Heart left ventricle (tissue), 16 donors: ENCODE measurements around the gene HOXD10. TPM values are rescaled to one million over a fixed set of nuclear protein-coding genes. Genes with fewer than 3 reads are reported as not detected.

ENCODE experiments used
- ATAC-seq, 4 donors: fragments of 200-7000 bp; cut with Tn5 transposase; one replicate each; pipeline ENCODE4 v1.9.1; 2020 to 2022; ENCODE audit warnings: moderate library complexity in 4 of 4, mild to moderate bottlenecking in 3 of 4, moderate number of reproducible peaks in 1 of 4
- DNase-seq, 5 donors: peaks; one replicate each; pipeline ENCODE4 v3.0.0-alpha.2; 2020
- H3K27ac ChIP-seq, 12 donors: fragments of 200-600 bp; sonication (generic) in 4 of 12; one replicate each; pipeline versions ENCODE4 v1.5.0 to v1.8.0; 2016 to 2022; ENCODE audit warnings: mild to moderate bottlenecking in 2 of 12
- H3K27me3 ChIP-seq, 9 donors: fragments of 200-600 bp; sonication (generic) in 2 of 9; one replicate each; pipeline versions ENCODE4 v1.5.1 to v1.8.0; 2016 to 2022; ENCODE audit warnings: mild to moderate bottlenecking in 3 of 9
- H3K36me3 ChIP-seq, 9 donors: fragments of 200-600 bp; sonication (generic) in 2 of 9; one replicate each; pipeline versions ENCODE4 v1.5.0 to v1.8.0; 2018 to 2022; ENCODE audit warnings: mild to moderate bottlenecking in 2 of 9
- H3K4me1 ChIP-seq, 12 donors: fragments of 200-600 bp; sonication (generic) in 4 of 12; one replicate each; pipeline versions ENCODE4 v1.5.0 to v1.8.0; 2016 to 2022; ENCODE audit warnings: mild to moderate bottlenecking in 3 of 12
- H3K4me3 ChIP-seq, 12 donors: fragments of 200-600 bp; sonication (generic) in 4 of 12; one replicate each; pipeline versions ENCODE4 v1.5.0 to v1.8.0; 2017 to 2022; ENCODE audit warnings: mild to moderate bottlenecking in 9 of 12, moderate library complexity in 4 of 12
- H3K9me3 ChIP-seq, 12 donors: fragments of 200-600 bp; sonication (generic) in 4 of 12; one replicate each; pipeline versions ENCODE4 v1.5.0 to v1.8.0; 2016 to 2022; ENCODE audit warnings: mild to moderate bottlenecking in 1 of 12
- POLR2A ChIP-seq, 2 donors: fragments of 450-650 bp; IDR thresholded peaks; one replicate each; pipeline ENCODE4 v1.6.1; 2017; ENCODE audit warnings: antibody characterized with exemption in 2 of 2, mild to moderate bottlenecking in 2 of 2, moderate library complexity in 2 of 2
- WGBS, 4 donors: extraction: QIAGEN DNeasy Blood & Tissue Kit in 2 of 4; methylation state at CpG; one replicate each; pipeline versions ENCODE4 v1.1.5 to v1.1.7; 2013 to 2018; 5-methylcytosine and 5-hydroxymethylcytosine counted together
- intact Hi-C, 10 donors: fragments of 100-400 bp; cut with DNase I; formaldehyde crosslinking; loops; one replicate each; pipeline versions ENCODE4 v1.11.1 to v1.14.2; 2022
- polyA plus RNA-seq, 2 donors: library from polyadenylated mRNA; stranded (reverse); fragments of 200-250 nt; gene quantifications; one replicate each; pipeline ENCODE4 v1.2.3, GENCODE V29; 2013
- total RNA-seq, 9 donors: library from RNA; depleted of rRNA in 2 of 9; stranded (reverse); fragments of >200 nt in 2 of 9; fragmentation: NEBNext Ultra II Directional in 3 of 9; extraction: Animal tissue kit (Norgen Biotek cat#: 25700) in 3 of 9; gene quantifications; one replicate each; pipeline versions ENCODE4 v1.1.0 to v1.2.4, GENCODE V29; 2016 to 2023
- TF ChIP-seq, protein P1 (sequence below), 12 donors: fragments of 200-600 bp; sonication (generic) in 4 of 12; IDR thresholded peaks; one replicate each; pipeline versions ENCODE4 v1.5.0 to v1.8.0; 2018 to 2022; ENCODE audit warnings: antibody characterized with exemption in 12 of 12, mild to moderate bottlenecking in 5 of 12
- donor health status: ischemic (EF 13 %, LVEDD 7.1; RV severe dilation, severe dysfunction).
- donor health status: healthy with polysubstance abuse.
- donor health status: DM: no; HTN: yes; CAD: no.
- donor health status: DM: no; HTN: no; CAD: no.
- donor health status: ischemic (EF 25% LVEDD 6.9; RV normal size, moderate dysfunction).
- donor health status: ischemic (EF 25% LVEDD 5.7; RV mildly dilated, moderate dysfunction).
- donor health status: healthy.
- donor health status: DM: yes; HTN: yes; CAD: no.
- donor health status: ischemic (EF 35%, LVEDD 5.7; RV mildly dilated, moderate dysfunction).
- donor health status: nonischemic (EF 11% LVEDD 7.7; RV severe dilation, severe dysfunction).
- donor health status: DM: yes; HTN: yes; CAD: no.
- donor health status: PGD.
- donor health status: ischemic (EF 29% LVEDD 5.4; RV normal size, mild dysfunction).
- donor health status: nonischemic (EF 23%, LVEDD 6.1; RV moderate dilation, normal function).

The HOXD10 gene
- total and polyA plus RNA-seq, 11 donors: 0.03 to 0.43 TPM; not detected in 9

DNA sequence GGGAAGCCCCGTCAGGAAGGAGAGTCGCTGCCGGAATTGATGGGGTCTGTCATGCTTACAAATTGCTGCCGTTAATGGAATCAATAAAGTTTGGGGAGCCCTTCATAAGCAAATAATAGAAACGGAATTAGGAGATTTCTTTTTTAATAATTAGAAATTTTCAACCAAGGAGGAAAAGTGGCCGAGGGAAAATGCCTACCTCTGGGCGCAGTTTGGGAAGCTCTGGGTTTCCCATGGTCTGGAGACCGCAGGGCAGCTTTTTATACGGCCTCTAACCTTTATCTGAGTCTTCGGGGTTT lies 34.1 kb upstream of the HOXD10 start:
- H3K9me3 ChIP-seq: peaks cover 0 to 8% (median 0%) of the 10 kb centered on the region in 12 donors
- 7 to 9% (median 8%) methylated on average over 10 of the region's 10 CpGs for WGBS, 4 donors
- no peak for ATAC-seq
- no peak for TF ChIP-seq POLR2A (IDR thresholded peaks at IDR 0.05)
- TF ChIP-seq, protein P1, sequence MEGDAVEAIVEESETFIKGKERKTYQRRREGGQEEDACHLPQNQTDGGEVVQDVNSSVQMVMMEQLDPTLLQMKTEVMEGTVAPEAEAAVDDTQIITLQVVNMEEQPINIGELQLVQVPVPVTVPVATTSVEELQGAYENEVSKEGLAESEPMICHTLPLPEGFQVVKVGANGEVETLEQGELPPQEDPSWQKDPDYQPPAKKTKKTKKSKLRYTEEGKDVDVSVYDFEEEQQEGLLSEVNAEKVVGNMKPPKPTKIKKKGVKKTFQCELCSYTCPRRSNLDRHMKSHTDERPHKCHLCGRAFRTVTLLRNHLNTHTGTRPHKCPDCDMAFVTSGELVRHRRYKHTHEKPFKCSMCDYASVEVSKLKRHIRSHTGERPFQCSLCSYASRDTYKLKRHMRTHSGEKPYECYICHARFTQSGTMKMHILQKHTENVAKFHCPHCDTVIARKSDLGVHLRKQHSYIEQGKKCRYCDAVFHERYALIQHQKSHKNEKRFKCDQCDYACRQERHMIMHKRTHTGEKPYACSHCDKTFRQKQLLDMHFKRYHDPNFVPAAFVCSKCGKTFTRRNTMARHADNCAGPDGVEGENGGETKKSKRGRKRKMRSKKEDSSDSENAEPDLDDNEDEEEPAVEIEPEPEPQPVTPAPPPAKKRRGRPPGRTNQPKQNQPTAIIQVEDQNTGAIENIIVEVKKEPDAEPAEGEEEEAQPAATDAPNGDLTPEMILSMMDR (IDR thresholded peaks at IDR 0.05): no peak
- no peak overlapping the region for H3K4me3 ChIP-seq
- peaks cover 88 to 99% (median 96%) of the 10 kb centered on the region in 9 donors for H3K27me3 ChIP-seq
- intact Hi-C loops: loop anchor here in 3 of 10 donors (5.0 to 10.0 kb wide), 3 partner anchors 80 to 668 kb away; partner anchors contain the start of gene LNPK (in 1 of the 3)
- peaks cover 0 to 52% (median 18%) of the 10 kb centered on the region in 12 donors for H3K4me1 ChIP-seq
- no peak for DNase-seq
- no peaks in the 10 kb centered on the region for H3K36me3 ChIP-seq
- peak overlapping the region in 1 of 12 donors; percentile 84 for H3K27ac ChIP-seq

DNA sequence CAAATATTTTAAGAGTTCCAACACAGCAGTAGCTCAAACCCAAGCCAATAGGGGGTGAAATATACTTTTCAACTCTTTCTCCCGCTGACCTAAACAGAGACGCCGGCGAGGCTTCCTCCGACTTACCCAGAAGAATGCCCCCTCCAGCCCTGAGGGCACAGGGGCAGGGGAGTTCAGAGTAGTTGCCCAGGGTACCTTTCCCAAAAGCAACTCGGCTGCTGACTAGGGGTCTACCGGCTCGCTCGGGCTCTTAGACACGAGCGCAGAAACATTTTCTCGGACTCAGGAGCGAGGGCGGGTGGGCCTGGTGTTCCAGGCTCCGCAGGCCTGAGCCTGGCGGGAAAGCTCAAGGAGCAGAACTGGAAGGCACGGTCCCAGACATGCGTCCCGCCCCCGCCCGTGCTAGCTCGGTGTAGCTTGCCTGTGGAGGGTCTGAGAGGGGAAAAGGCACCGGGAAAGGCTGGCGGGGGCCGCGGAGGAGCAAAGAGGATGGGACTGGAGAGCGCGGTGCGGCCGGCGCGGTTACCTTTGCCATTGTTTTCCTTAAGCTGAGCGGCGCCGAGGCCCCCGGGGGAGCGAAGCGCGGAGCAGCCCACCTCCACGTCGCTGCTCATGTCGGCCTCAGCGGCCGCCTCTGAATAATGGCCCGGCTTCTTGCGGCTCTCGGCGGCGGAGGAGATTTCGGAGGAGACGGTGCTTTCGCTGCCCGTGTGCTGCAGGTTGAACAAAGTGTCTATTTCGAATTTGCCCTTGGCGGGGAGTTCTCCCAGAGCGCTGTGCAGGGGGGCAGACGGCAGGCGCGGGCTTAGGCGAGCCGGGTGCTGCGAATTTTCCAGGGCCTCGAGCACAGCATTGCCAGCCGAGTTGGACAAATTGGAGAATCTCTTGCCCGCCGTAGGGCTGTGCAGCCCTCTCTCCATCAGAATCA lies 33.5 kb upstream of the HOXD10 start:
- ATAC-seq: no peak
- Histone ChIP-seq H3K27me3 (peaks cover 91 to 99% (median 97%) of the 10 kb centered on the region in 9 donors), H3K4me3 (no peak overlapping the region), H3K9me3 (peaks cover 0 to 8% (median 0%) of the 10 kb centered on the region in 12 donors), H3K4me1 (peaks cover 0 to 57% (median 22%) of the 10 kb centered on the region in 12 donors), H3K27ac (peak overlapping the region in 1 of 12 donors; percentile 84), H3K36me3 (no peaks in the 10 kb centered on the region)
- intact Hi-C loops: loop anchor here in 3 of 10 donors (5.0 to 10.0 kb wide), 3 partner anchors 81 to 668 kb away; partner anchors contain the start of gene LNPK (in 1 of the 3)
- no peak for DNase-seq
- 3 to 7% (median 5%) methylated on average over 30 to 66 of the region's 66 CpGs for WGBS, 4 donors
- TF ChIP-seq, protein P1 (IDR thresholded peaks at IDR 0.05): no peak
- no peak for TF ChIP-seq POLR2A (IDR thresholded peaks at IDR 0.05)

DNA sequence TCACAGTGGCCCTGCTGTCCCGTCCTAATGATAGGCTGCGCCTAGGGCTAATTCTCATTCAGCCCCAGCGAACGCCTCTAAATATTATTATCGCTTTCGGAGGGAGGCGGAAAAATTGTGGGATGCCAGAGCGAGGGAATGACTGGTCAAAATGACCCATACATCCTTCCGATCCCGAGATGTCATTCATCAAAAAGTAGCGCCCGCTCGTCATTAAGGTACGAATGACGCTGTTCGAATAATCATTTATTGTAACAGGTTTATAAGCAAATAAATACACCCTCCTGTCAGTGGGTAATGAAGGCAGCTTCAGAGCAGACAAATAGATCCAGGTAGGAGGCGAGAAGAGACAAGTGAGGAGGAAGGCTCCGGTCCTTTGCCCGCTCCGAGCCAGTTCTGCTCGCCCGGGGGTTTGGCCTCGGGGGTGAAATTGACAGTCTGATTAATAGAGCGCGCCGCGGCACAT lies 32.7 kb upstream of the HOXD10 start, which contains the start of gene EVX2:
TSS of gene EVX2 (minus strand) at position 167 of the 466 bp plus-strand sequence. CDS start 186 bp downstream, outside the sequence.
- Histone ChIP-seq H3K27ac (peak within 1 kb of the TSS in 1 of 12 donors; percentile 84), H3K27me3 (peaks cover 91 to 99% (median 97%) of the 10 kb centered on the region in 9 donors), H3K4me1 (peaks cover 0 to 64% (median 25%) of the 10 kb centered on the region in 12 donors), H3K36me3 (no peaks in the 10 kb centered on the region), H3K4me3 (no peak within 1 kb of the TSS), H3K9me3 (peaks cover 0 to 8% (median 0%) of the 10 kb centered on the region in 12 donors)
- WGBS, 4 donors: 9 to 12% (median 10%) methylated on average over 27 of the region's 27 CpGs
- TF ChIP-seq, protein P1 (IDR thresholded peaks at IDR 0.05): no peak
- TF ChIP-seq POLR2A (IDR thresholded peaks at IDR 0.05): no peak
- ATAC-seq (no peak), DNase-seq (no peak)
- intact Hi-C loops: loop anchor here in 3 of 10 donors (5.0 to 10.0 kb wide), 3 partner anchors 82 to 669 kb away; partner anchors contain the start of gene LNPK (in 1 of the 3)
